RWPE1 (cell line): ENCODE results near the gene MYBPC3.
A peak's percentile ranks its signal among the peaks of the same experiment; 100 is the strongest.

ENCODE experiments used
- CTCF ChIA-PET: fragments of 350-600 bp; sonication (Branson Sonifier 250); formaldehyde crosslinking; extraction: SDS; loops from one replicate; lab custom pipeline; 2021; lab: Yijun Ruan, JAX
- POLR2A ChIA-PET: fragments of 400-600 bp; formaldehyde crosslinking; extraction: SDS; loops from one replicate; lab custom pipeline; 2020; ENCODE audit warnings: antibody characterized with exemption; ENCODE audit not compliant: low non-redundant PET; lab: Yijun Ruan, JAX
- DNase-seq: peaks from one replicate; pipeline ENCODE4 v3.0.0; 2012; ENCODE audit warnings: low spot score
- H3K27ac ChIP-seq: fragments of 450-650 bp; 2 replicates; pipeline ENCODE4 v1.5.1; 2017
- TF ChIP-seq, protein P1 (sequence below): fragments of 450-650 bp; conservative IDR thresholded peaks from 2 replicates; pipeline ENCODE4 v1.5.1; 2017; ENCODE audit warnings: low read depth, mild to moderate bottlenecking

The MYBPC3 gene

DNA sequence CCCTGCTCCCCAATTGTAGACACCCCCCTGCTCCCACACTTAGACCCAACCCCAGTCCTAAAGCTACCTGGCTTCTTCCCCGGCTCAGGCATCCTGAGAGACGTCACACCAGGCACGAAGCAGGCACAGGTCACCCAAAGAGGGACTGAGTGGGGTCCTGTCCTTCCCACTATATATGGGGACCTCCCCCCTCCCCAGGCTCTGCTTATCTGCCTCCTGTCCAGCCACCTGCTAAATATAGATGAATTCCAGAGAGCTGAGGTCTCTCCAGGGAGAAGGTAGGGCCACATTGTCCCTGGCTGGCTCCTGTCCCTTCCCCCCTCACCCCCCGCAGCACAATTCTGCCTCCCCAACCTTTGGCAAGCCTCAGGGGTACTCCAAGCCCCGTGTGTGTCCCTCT lies at the start of gene MYBPC3:
Gene MYBPC3, minus strand, starts transcription at position 147 of the 400 bp plus-strand sequence. Its CDS starts 55 bp downstream, at position 92.
- H3K27ac ChIP-seq: no peak within 1 kb of the TSS
- POLR2A ChIA-PET: no interaction called here
- no peak for DNase-seq
- CTCF ChIA-PET: no interaction called here
- TF ChIP-seq, protein P1, sequence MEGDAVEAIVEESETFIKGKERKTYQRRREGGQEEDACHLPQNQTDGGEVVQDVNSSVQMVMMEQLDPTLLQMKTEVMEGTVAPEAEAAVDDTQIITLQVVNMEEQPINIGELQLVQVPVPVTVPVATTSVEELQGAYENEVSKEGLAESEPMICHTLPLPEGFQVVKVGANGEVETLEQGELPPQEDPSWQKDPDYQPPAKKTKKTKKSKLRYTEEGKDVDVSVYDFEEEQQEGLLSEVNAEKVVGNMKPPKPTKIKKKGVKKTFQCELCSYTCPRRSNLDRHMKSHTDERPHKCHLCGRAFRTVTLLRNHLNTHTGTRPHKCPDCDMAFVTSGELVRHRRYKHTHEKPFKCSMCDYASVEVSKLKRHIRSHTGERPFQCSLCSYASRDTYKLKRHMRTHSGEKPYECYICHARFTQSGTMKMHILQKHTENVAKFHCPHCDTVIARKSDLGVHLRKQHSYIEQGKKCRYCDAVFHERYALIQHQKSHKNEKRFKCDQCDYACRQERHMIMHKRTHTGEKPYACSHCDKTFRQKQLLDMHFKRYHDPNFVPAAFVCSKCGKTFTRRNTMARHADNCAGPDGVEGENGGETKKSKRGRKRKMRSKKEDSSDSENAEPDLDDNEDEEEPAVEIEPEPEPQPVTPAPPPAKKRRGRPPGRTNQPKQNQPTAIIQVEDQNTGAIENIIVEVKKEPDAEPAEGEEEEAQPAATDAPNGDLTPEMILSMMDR: no peak

DNA sequence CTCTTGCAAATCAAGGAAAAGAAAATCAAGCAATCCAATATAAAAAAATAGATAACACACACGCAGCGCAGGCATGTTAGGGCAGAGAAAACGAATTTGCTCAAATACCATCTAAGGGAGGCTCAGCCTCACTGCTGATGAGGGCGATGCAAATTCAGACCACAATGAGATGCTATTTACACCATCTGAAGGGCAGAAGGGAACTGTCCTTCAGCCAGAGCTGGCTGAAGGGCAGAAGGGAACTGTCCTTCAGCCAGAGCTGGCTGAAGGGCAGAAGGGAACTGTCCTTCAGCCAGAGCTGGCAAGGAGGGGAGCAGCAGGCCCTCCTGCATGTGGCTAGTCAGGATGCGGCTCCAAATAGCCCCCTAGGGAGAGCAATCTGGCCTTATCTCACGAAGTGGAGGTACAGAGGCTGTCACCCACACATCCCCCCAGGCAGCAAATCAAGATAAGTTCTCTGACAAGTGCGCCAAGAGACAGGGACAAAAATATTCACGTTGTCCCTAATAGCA lies 48.3 kb upstream of the MYBPC3 start:
- ChIA-PET POLR2A (no interaction called here), CTCF (no interaction called here)
- no peak for DNase-seq
- peak overlapping the region; percentile 70 for H3K27ac ChIP-seq
- TF ChIP-seq, protein P1: no peak

DNA sequence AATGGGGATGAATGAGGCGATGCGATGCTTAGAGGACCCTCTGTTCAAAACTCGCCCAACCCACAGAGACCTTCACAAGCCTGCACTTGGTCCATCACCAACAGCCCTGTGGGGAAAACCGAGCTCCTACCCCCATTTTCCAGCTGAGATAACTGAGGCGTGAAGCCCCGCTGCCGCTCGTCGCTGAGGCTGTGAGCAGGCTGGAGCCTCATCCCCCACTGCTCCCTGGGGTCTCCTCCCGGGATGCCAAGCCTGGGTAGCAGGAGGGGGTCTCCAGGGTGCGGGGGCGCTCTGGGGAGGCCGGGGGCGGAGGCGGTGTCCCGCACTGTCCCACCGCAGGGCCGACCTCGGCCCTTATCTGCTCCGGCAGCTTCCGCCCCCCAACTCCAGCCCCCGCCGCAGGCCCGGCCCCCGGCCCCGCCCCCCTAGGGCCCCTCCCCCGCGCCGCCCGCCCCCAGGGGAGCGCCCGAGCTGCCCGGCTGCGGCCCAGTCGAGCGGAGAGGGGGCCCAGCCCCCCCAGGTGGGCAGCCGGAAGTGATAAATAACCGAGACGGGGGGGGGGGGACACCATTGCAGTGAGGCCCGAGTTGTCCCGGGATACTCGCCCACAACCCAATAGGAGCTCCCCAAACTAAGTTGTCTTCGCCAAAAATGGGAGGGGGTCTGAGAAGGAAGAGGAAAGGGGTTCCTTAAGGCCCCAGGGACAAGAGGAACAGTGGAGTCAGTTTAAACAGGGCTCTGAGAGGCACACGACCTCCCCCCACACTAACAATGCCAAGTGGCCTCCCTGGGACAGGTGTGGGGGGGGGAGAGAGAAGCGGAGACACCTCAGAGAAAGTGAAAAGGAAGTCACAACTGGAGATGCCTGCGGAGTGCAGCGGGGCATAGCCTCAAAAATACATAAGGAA lies 47.6 kb upstream of the MYBPC3 start:
- TF ChIP-seq, protein P1: no peak
- ChIA-PET POLR2A (no interaction called here), CTCF (interaction anchor here (0.6 to 0.8 kb wide), 2 partner anchors 7 to 70 kb away, joined by 3 read pairs; no protein-coding TSS in a partner anchor)
- no peak for DNase-seq
- H3K27ac ChIP-seq: peak overlapping the region; percentile 70

DNA sequence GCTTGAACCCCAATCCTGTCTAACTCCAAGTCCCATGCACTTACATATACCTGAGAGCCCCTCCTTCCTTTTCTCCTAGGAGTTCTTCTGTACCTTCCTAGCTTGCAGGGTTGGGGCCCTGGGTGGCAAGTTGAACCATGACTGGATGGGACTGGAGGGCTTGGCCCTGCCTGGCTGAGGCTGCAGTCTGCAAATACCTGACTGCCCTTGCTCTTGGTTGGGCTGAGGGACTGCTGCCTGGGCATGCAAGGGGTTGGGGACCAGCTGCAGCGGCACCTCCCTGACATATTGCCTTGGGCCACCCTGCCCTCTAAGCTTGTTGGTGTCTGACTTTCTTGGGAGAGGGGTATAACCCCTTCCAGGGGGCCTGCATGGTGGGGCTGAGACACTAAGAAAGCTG lies 46.0 kb upstream of the MYBPC3 start:
- peak overlapping the region; percentile 56 for H3K27ac ChIP-seq
- CTCF ChIA-PET: interaction anchor here (0.7 kb wide), 1 partner anchor 755 kb away, joined by 4 read pairs; no protein-coding TSS in a partner anchor
- POLR2A ChIA-PET: no interaction called here
- TF ChIP-seq, protein P1: no peak
- DNase-seq: no peak

DNA sequence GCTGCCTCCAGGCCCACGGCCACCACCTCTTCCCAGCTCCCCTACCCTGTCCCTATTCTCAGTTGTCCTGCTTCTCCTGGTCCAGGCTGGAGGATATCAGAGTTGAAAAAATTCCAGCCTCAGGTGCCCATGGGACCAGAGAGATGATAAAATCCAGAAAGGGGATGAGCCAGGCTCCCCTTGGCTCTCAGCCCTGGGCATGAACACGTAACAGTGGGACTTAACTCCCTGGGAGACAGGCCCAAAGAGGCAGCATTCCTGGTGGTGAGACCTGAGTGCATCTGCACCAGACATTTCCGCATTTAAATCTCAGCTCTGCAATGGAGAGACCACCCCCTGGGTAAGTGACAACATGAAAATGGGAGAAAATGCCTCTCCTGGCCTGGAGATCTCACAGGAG lies 45.5 kb upstream of the MYBPC3 start:
- TF ChIP-seq, protein P1: no peak
- ChIA-PET POLR2A (no interaction called here), CTCF (interaction anchor here (0.6 to 0.7 kb wide), 2 partner anchors 20 to 43 kb away, joined by 3 to 5 read pairs; partner anchors contain the start of gene SPI1)
- H3K27ac ChIP-seq: peak overlapping the region; percentile 56
- DNase-seq: no peak

DNA sequence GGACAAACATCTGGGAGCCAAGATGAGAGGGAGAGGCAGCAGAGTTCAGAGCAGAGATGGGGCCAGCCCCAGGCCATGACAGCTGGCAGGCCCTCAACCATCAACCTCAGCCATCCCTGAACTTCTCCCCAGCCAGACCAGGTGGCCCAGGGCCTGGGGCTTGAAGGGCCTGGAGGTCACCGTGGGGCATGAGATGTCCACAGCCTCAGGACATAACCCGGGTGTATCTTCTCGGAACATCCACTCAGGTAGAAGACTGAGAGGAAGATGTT lies 43.5 kb upstream of the MYBPC3 start:
- H3K27ac ChIP-seq: no peak overlapping the region
- TF ChIP-seq, protein P1: no peak
- CTCF ChIA-PET: no interaction called here
- DNase-seq: no peak
- POLR2A ChIA-PET: no interaction called here
